GM23248 (cell line): ENCODE results near the gene NTMT1. TPM values are rescaled to one million over a fixed set of nuclear protein-coding genes. Genes with fewer than 3 reads are reported as not detected.

Experiments used
- DNase-seq: peaks from one replicate; pipeline ENCODE4 v3.0.0-alpha.2; 2015
- H2AFZ ChIP-seq: fragments of 200-600 bp; sonication (generic); 2 replicates; pipeline ENCODE4 v1.6.1; 2016; ENCODE audit warnings: antibody characterized with exemption
- H3F3A ChIP-seq: fragments of 200-600 bp; sonication (generic); 2 replicates; pipeline ENCODE4 v1.6.1; 2016; ENCODE audit warnings: mild to moderate bottlenecking, antibody characterized with exemption, mixed run types; ENCODE audit not compliant: insufficient read depth
- H3K27ac ChIP-seq: fragments of 200-600 bp; sonication (generic); 2 replicates; pipeline ENCODE4 v1.5.1; 2016; ENCODE audit warnings: mild to moderate bottlenecking
- H3K27me3 ChIP-seq: fragments of 200-600 bp; sonication (generic); replicated peaks from 2 replicates; pipeline ENCODE4 v1.6.1; 2016; ENCODE audit warnings: mild to moderate bottlenecking; ENCODE audit not compliant: insufficient read depth
- H3K36me3 ChIP-seq: fragments of 200-600 bp; sonication (generic); 2 replicates; pipeline ENCODE4 v1.6.1; 2016; ENCODE audit warnings: low read depth, mild to moderate bottlenecking
- H3K4me1 ChIP-seq: fragments of 200-600 bp; sonication (generic); 2 replicates; pipeline ENCODE4 v1.6.1; 2016; ENCODE audit warnings: mild to moderate bottlenecking; ENCODE audit not compliant: insufficient read depth
- H3K4me2 ChIP-seq: fragments of 200-600 bp; sonication (generic); one replicate; pipeline ENCODE4 v1.6.1; 2016; ENCODE audit warnings: mild to moderate bottlenecking; ENCODE audit not compliant: unreplicated experiment
- H3K4me3 ChIP-seq: fragments of 200-600 bp; sonication (generic); 2 replicates; pipeline ENCODE4 v1.5.1; 2016; ENCODE audit warnings: mild to moderate bottlenecking
- H3K79me2 ChIP-seq: fragments of 200-600 bp; sonication (generic); 2 replicates; pipeline ENCODE4 v1.6.1; 2016; ENCODE audit warnings: mild to moderate bottlenecking; ENCODE audit not compliant: insufficient read depth
- H3K9ac ChIP-seq: fragments of 200-600 bp; sonication (generic); 2 replicates; pipeline ENCODE4 v1.6.1; 2016; ENCODE audit warnings: mild to moderate bottlenecking
- H3K9me2 ChIP-seq: fragments of 200-600 bp; sonication (generic); 2 replicates; pipeline ENCODE4 v1.6.1; 2016; ENCODE audit warnings: mixed run types, mild to moderate bottlenecking, moderate library complexity; ENCODE audit not compliant: insufficient read depth
- H3K9me3 ChIP-seq: fragments of 200-600 bp; sonication (generic); one replicate; pipeline ENCODE4 v1.6.1; 2017; ENCODE audit warnings: low read depth
- H4K20me1 ChIP-seq: fragments of 200-600 bp; sonication (generic); 2 replicates; pipeline ENCODE4 v1.6.0; 2016; ENCODE audit not compliant: insufficient read depth
- EZH2 ChIP-seq: fragments of 200-600 bp; sonication (generic); IDR thresholded peaks from 2 replicates; pipeline ENCODE4 v1.6.1; 2018; ENCODE audit warnings: antibody characterized with exemption, mild to moderate bottlenecking; ENCODE audit not compliant: insufficient read depth, poor library complexity, severe bottlenecking
- EZH2phosphoT487 ChIP-seq: fragments of 200-600 bp; sonication (generic); IDR thresholded peaks from 2 replicates; pipeline ENCODE4 v1.6.1; 2018; ENCODE audit warnings: antibody characterized with exemption, moderate library complexity, mild to moderate bottlenecking, low read depth; ENCODE audit not compliant: insufficient read depth
- WGBS, 2 experiments: methylation state at CpG; one replicate each; pipeline ENCODE4 v1.1.6; 2015 to 2017; ENCODE audit warnings: low lambda C conversion rate in 2 of 2, low coverage in 1 of 2; ENCODE audit errors: missing lambda C conversion rate in 2 of 2; 5-methylcytosine and 5-hydroxymethylcytosine counted together
- in situ Hi-C: fragments of 300-500 bp; cut with MboI; formaldehyde crosslinking; loops from 2 replicates; pipeline ENCODE4 v1.15.0; 2020
- polyA plus RNA-seq: library from polyadenylated mRNA; unstranded; fragments of >200 nt; fragmentation: Nextera tagmentation; extraction: Ambion mirVana; gene quantifications from 2 replicates; pipeline ENCODE4 v1.2.1, GENCODE V29; 2016
- total RNA-seq: library from RNA; depleted of rRNA; stranded (reverse); fragments of >200 nt; shearing (Covaris generic); gene quantifications from 2 replicates; pipeline ENCODE4 v1.2.3, GENCODE V29; 2014

The NTMT1 gene
- total and polyA plus RNA-seq, 2 experiments from 2014 or later, result 44.5 to 115 TPM

DNA sequence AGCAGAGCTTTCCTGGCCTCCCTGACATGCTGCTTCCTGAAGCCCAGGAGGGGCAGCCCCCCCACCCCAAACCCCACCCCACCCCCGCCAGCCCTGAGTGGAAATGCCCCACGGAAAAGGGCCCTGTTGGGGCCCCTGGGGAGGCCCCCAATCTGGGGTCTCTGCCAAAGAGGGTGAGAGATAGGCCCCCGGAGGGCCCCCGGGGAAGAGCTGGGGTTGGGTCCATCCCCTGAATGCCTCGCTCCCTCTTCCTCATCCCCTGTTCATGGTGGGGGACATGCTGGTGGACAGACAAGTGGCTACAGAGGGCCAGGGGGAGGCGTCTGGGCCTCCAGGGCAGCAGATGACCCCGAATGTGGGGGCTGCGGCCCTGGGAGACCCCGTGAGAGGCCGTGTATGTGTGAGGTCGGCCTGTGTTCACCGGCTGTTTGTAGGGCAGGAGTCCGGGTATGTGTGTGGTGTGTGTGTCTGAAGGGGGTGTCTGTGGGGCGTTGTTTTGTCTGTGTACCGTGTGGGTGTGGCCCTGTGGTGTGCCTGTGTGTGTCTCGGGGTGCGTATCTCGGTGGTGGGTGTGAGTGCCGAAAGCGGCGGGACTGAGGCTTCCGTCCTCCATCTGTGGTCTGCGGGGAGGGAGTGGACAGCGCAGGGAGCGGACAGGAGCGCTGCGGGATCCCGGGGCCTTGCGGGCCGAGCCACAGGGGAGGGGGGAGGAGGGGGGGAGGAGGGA, 16.3 kb upstream of the NTMT1 start:
- Histone ChIP-seq H2AFZ (peak overlapping the region; percentile 53), H3F3A (0 out of 2 replicates have a peak, but pooled peaks cover 11% of the 10 kb centered on the region), H3K9me2 (no peaks in the 10 kb centered on the region), H4K20me1 (no peaks in the 10 kb centered on the region), H3K27ac (peak overlapping the region; percentile 63), H3K79me2 (no peaks in the 10 kb centered on the region), H3K36me3 (no peaks in the 10 kb centered on the region), H3K9me3 (no peaks in the 10 kb centered on the region), H3K9ac (peak overlapping the region; percentile 86), H3K4me1 (peaks cover 17% of the 10 kb centered on the region), H3K4me3 (peak overlapping the region; percentile 85), H3K4me2 (peak overlapping the region; percentile 70), H3K27me3 (no peaks in the 10 kb centered on the region)
- in situ Hi-C loops, result loop anchor here (10.0 kb wide), 2 partner anchors 115 to 285 kb away; no protein-coding TSS in a partner anchor
- no peak for TF ChIP-seq EZH2
- TF ChIP-seq EZH2phosphoT487, result no peak
- DNase-seq, result peak; percentile 65
- 20 to 21% methylated on average over 24 to 30 of the region's 30 CpGs for WGBS, 2 experiments

DNA sequence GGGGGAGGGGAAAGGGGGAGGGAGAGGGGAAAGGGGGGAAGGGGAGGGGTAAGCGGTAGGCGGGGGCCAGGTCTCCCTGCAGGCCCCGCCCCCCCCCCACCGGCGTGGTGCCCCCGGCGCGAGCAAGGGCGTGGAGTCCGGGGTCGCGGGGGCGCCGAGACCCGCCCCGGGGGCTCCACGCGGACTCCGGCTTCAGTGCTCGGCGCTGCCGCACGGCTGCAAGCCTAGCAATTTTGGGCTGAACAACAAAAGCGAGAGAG, 15.8 kb upstream of the NTMT1 start:
- Histone ChIP-seq H3F3A (0 out of 2 replicates have a peak, but pooled peaks cover 11% of the 10 kb centered on the region), H3K4me3 (peak overlapping the region; percentile 85), H3K4me1 (peaks cover 17% of the 10 kb centered on the region), H2AFZ (no peak overlapping the region), H3K27me3 (no peaks in the 10 kb centered on the region), H3K9me3 (no peaks in the 10 kb centered on the region), H3K79me2 (no peaks in the 10 kb centered on the region), H3K9me2 (no peaks in the 10 kb centered on the region), H3K9ac (peak overlapping the region; percentile 86), H3K27ac (peak overlapping the region; percentile 63), H4K20me1 (no peaks in the 10 kb centered on the region), H3K4me2 (peak overlapping the region; percentile 99), H3K36me3 (no peaks in the 10 kb centered on the region)
- in situ Hi-C loops, result no loop called here
- TF ChIP-seq EZH2 (no peak), EZH2phosphoT487 (no peak)
- no peak for DNase-seq
- WGBS, 2 experiments, result 3% methylated on average over 24 of the region's 24 CpGs; no CpG with 5 or more reads in 1 of the 2 experiments

DNA sequence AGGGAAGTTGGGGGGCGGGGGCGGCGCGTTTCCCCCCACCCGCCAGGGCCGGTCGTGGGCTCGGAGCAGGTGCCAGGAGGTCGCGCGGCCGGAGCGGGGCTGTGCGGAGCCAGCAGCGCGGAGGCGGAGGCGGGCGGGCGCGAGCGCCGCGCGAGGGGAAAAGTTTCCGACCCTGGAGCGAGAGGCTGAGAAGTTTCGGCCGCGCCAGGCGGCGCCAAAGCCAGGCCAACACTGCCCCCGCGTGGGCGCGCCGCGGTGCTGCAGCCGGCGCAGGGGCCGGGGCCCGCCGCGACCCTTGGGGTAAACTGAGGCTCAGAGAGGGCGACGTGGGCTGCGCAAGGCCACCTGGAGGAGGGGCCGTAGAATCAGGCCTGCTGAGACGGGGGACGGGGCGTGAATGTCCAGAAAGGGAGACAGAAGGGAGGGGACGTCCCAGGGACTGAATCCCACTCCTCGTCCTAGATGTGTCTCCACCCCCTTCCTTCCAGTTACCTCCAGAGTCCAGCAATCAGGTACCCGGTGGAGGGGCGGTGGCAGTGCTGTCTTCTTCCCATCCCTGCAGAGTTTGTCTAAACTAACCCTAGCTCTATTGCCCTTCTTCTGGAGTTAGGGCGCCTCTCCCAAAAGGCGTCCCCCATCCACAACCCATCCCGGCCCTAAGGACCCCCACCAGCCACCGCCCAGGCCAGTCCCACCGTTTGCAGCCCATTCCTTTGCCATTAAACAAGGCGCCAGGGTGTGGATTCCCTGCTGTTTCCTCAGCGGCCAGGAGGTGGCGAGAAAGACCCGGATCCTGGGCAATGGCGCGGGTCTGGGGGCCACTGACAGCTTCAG, 15.3 kb upstream of the NTMT1 start:
- in situ Hi-C loops, result no loop called here
- Histone ChIP-seq H3K9ac (peak overlapping the region; percentile 86), H3K9me3 (no peaks in the 10 kb centered on the region), H3K36me3 (no peaks in the 10 kb centered on the region), H3K4me1 (peaks cover 17% of the 10 kb centered on the region), H3K4me3 (peak overlapping the region; percentile 85), H3K79me2 (no peaks in the 10 kb centered on the region), H3K27me3 (no peaks in the 10 kb centered on the region), H3F3A (0 out of 2 replicates have a peak, but pooled peaks cover 11% of the 10 kb centered on the region), H3K9me2 (no peaks in the 10 kb centered on the region), H2AFZ (peak overlapping the region; percentile 57), H4K20me1 (no peaks in the 10 kb centered on the region), H3K27ac (peak overlapping the region; percentile 63), H3K4me2 (peak overlapping the region; percentile 99)
- TF ChIP-seq EZH2 (no peak), EZH2phosphoT487 (no peak)
- peak; percentile 91 for DNase-seq
- WGBS, 2 experiments, result 1% methylated on average over 35 to 45 of the region's 66 CpGs

DNA sequence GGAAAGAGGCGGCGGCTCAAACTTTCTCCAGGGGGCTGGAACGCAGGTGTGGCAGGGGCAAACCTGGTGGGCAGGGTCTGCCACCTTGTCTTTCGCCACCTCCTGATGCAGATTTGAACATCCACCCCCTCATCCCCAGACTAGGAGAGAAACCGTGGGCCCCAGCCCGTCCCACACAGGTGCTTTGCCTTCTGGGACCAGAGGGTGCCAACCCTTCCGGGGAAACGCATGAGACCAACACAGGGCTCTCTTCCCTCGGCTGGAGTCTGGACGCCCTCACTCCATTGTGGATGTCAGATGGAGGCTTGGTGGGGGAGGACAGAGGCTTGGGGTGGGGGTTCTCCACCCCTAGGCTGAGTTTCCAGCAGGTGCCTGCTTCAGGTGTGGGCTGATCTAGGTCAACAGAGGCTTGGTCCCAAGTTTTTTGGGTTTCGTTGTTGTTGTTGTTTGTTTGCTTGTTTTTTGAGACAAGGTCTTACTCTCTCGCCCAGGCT, 14.6 kb upstream of the NTMT1 start:
- no peaks in the 10 kb centered on the region for H3K36me3 ChIP-seq
- H3K9ac ChIP-seq, result peak overlapping the region; percentile 86
- in situ Hi-C loops, result no loop called here
- no peak for TF ChIP-seq EZH2phosphoT487
- TF ChIP-seq EZH2, result no peak
- H3K4me3 ChIP-seq, result peak overlapping the region; percentile 85
- H3K27ac ChIP-seq, result no peak overlapping the region
- H3K4me2 ChIP-seq, result peak overlapping the region; percentile 99
- peak overlapping the region; percentile 57 for H2AFZ ChIP-seq
- peaks cover 17% of the 10 kb centered on the region for H3K4me1 ChIP-seq
- no peaks in the 10 kb centered on the region for H3K9me2 ChIP-seq
- no peaks in the 10 kb centered on the region for H4K20me1 ChIP-seq
- 14 to 18% methylated on average over 12 of the region's 12 CpGs for WGBS, 2 experiments
- no peak for DNase-seq
- H3K27me3 ChIP-seq, result no peaks in the 10 kb centered on the region
- H3K9me3 ChIP-seq, result no peaks in the 10 kb centered on the region
- 0 out of 2 replicates have a peak, but pooled peaks cover 11% of the 10 kb centered on the region for H3F3A ChIP-seq
- H3K79me2 ChIP-seq, result no peaks in the 10 kb centered on the region
